ENCODE data around the gene KIAA1217.

KIAA1217 gene

GRCh38 chr10:24440817-24441797 is 232.2 kb downstream of the KIAA1217 start:
- TF ChIP-seq SIN3A (IDR thresholded peaks at IDR 0.05; ENCODE audit: borderline replicate concordance, insufficient read depth, low read length) (no peak), POLR2AphosphoS5 (IDR thresholded peaks at IDR 0.05; ENCODE audit: low read depth, low read length) (no peak), FOXP2 (optimal IDR thresholded peaks at IDR 0.05; ENCODE audit: borderline replicate concordance, extremely low read depth, extremely low read length, insufficient read depth) (no peak), TAF1 (IDR thresholded peaks at IDR 0.05; ENCODE audit: borderline replicate concordance, insufficient read depth, low read length) (no peak)
- TF ChIP-seq, protein P1, sequence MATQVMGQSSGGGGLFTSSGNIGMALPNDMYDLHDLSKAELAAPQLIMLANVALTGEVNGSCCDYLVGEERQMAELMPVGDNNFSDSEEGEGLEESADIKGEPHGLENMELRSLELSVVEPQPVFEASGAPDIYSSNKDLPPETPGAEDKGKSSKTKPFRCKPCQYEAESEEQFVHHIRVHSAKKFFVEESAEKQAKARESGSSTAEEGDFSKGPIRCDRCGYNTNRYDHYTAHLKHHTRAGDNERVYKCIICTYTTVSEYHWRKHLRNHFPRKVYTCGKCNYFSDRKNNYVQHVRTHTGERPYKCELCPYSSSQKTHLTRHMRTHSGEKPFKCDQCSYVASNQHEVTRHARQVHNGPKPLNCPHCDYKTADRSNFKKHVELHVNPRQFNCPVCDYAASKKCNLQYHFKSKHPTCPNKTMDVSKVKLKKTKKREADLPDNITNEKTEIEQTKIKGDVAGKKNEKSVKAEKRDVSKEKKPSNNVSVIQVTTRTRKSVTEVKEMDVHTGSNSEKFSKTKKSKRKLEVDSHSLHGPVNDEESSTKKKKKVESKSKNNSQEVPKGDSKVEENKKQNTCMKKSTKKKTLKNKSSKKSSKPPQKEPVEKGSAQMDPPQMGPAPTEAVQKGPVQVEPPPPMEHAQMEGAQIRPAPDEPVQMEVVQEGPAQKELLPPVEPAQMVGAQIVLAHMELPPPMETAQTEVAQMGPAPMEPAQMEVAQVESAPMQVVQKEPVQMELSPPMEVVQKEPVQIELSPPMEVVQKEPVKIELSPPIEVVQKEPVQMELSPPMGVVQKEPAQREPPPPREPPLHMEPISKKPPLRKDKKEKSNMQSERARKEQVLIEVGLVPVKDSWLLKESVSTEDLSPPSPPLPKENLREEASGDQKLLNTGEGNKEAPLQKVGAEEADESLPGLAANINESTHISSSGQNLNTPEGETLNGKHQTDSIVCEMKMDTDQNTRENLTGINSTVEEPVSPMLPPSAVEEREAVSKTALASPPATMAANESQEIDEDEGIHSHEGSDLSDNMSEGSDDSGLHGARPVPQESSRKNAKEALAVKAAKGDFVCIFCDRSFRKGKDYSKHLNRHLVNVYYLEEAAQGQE (IDR thresholded peaks at IDR 0.05; ENCODE audit: insufficient read depth in 1 of 2, low read depth in 2 of 2, low read length in 2 of 2), result no peak

DNA sequence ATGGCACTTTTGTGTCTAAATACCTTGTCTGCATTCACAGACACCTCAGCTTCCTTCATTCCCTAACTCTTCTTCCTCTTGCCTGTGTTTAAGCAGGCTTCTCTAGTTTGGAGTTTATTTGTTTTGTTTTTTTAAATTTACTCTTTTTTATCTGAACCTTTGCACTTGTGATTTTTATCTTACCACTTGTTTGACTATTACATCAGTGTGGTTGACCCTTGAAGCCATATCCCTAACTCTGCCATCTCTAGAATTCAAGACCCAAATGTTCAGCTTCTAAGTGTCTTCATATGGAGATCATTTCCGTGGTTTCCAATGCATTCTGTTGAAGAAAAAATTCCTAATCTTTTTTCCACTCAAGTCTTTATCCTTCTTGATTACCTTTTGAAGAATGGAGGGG is 233.3 kb downstream of the KIAA1217 start:
- TF ChIP-seq FOXP2 (optimal IDR thresholded peaks at IDR 0.05; ENCODE audit: borderline replicate concordance, extremely low read depth, extremely low read length, insufficient read depth), result no peak
- TF ChIP-seq POLR2AphosphoS5 (IDR thresholded peaks at IDR 0.05; ENCODE audit: low read depth, low read length), result no peak
- TF ChIP-seq, protein P1 (IDR thresholded peaks at IDR 0.05; ENCODE audit: insufficient read depth in 1 of 2, low read depth in 2 of 2, low read length in 2 of 2), result no peak
- TF ChIP-seq TAF1 (IDR thresholded peaks at IDR 0.05; ENCODE audit: borderline replicate concordance, insufficient read depth, low read length), result no peak
- TF ChIP-seq SIN3A (IDR thresholded peaks at IDR 0.05; ENCODE audit: borderline replicate concordance, insufficient read depth, low read length), result no peak

DNA sequence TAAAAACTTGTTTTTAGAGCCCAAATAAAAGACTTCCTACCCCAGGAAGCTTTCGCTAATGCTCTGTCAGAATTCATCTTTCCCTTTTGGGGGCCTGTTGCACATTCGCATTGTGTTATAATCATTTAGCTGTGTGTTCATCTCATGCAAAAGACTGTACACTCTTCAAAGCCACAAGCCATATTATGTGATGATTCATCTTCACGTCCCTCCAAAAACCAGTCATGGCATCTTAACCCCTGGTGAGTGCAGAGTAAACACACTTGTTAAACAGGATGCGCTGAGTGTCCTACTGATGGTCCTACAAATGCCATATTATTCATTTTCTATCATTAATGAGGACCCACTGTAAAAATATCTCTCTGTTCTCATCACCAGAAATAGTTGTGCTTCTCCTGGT is 235.4 kb downstream of the KIAA1217 start:
- TF ChIP-seq POLR2AphosphoS5 (IDR thresholded peaks at IDR 0.05; ENCODE audit: low read depth, low read length), result no peak
- no peak for TF ChIP-seq FOXP2 (optimal IDR thresholded peaks at IDR 0.05; ENCODE audit: borderline replicate concordance, extremely low read depth, extremely low read length, insufficient read depth)
- no peak for TF ChIP-seq TAF1 (IDR thresholded peaks at IDR 0.05; ENCODE audit: borderline replicate concordance, insufficient read depth, low read length)
- TF ChIP-seq, protein P1 (IDR thresholded peaks at IDR 0.05; ENCODE audit: insufficient read depth in 1 of 2, low read depth in 2 of 2, low read length in 2 of 2), result no peak
- TF ChIP-seq SIN3A (IDR thresholded peaks at IDR 0.05; ENCODE audit: borderline replicate concordance, insufficient read depth, low read length), result no peak

GRCh38 chr10:24446739-24447138 is 237.8 kb downstream of the KIAA1217 start:
- TF ChIP-seq POLR2AphosphoS5 (IDR thresholded peaks at IDR 0.05; ENCODE audit: low read depth, low read length), result no peak
- TF ChIP-seq SIN3A (IDR thresholded peaks at IDR 0.05; ENCODE audit: borderline replicate concordance, insufficient read depth, low read length), result no peak
- TF ChIP-seq FOXP2 (optimal IDR thresholded peaks at IDR 0.05; ENCODE audit: borderline replicate concordance, extremely low read depth, extremely low read length, insufficient read depth), result no peak
- TF ChIP-seq, protein P1 (IDR thresholded peaks at IDR 0.05; ENCODE audit: insufficient read depth in 1 of 2, low read depth in 2 of 2, low read length in 2 of 2), result no peak
- no peak for TF ChIP-seq TAF1 (IDR thresholded peaks at IDR 0.05; ENCODE audit: borderline replicate concordance, insufficient read depth, low read length)

Data from PFSK-1 (cell line).